ENCODE measurements around the gene RSPO3.

- no peak for TF ChIP-seq EZH2phosphoT487 (IDR thresholded peaks at IDR 0.05; ENCODE audit: borderline replicate concordance, low read depth, low read length)
- TF ChIP-seq CTCF (conservative IDR thresholded peaks at IDR 0.05; ENCODE audit: low read length), result no peak
Observed at GRCh38 chr6:127102299-127102698, 16.2 kb upstream of the RSPO3 start.
